NCI-H2171 treated with DMSO at 0.1 percent for 48 hours (cell line): ENCODE data around the gene TFDP1.

ENCODE experiments used
- DNase-seq: peaks from one replicate; lab custom pipeline; 2025; lab: John Stamatoyannopoulos, UW

The TFDP1 gene

GRCh38 chr13:113651511-113652403 lies 67.2 kb downstream of the TFDP1 start:
- DNase-seq = no peak

- DNase-seq = no peak
These were observed 68.1 kb downstream of the TFDP1 start for GRCh38 chr13:113652404-113653263.

- DNase-seq = peak; percentile 43
These were observed 69.0 kb downstream of the TFDP1 start for GRCh38 chr13:113653264-113654174.

GRCh38 chr13:113654175-113654560 lies 69.6 kb downstream of the TFDP1 start:
- DNase-seq = no peak

GRCh38 chr13:113654591-113655345 lies 70.2 kb downstream of the TFDP1 start:
- no peak for DNase-seq

- DNase-seq = no peak
These were observed 70.9 kb downstream of the TFDP1 start for GRCh38 chr13:113655346-113656002.

GRCh38 chr13:113656003-113656588 lies 71.5 kb downstream of the TFDP1 start:
- no peak for DNase-seq

- DNase-seq = peak; percentile 82
These were observed 72.5 kb downstream of the TFDP1 start for GRCh38 chr13:113656831-113657671.

- no peak for DNase-seq
These were observed 73.5 kb downstream of the TFDP1 start, which contains the start of gene ATP4B for GRCh38 chr13:113657851-113658741. TSS of gene ATP4B (minus strand) at chr13:113658198. CDS start at chr13:113658144, 54 bp downstream.

- DNase-seq = no peak
These were observed 74.3 kb downstream of the TFDP1 start for GRCh38 chr13:113658836-113659235.

- DNase-seq = no peak
These were observed 74.8 kb downstream of the TFDP1 start for GRCh38 chr13:113659337-113659736.

GRCh38 chr13:113660066-113660465 lies 75.5 kb downstream of the TFDP1 start:
- DNase-seq = no peak

- no peak for DNase-seq
These were observed 77.0 kb downstream of the TFDP1 start for GRCh38 chr13:113661509-113661908.

GRCh38 chr13:113663934-113664333 lies 79.4 kb downstream of the TFDP1 start:
- DNase-seq = no peak

GRCh38 chr13:113664751-113665596 lies 80.4 kb downstream of the TFDP1 start:
- DNase-seq = no peak

- DNase-seq = no peak
These were observed 81.2 kb downstream of the TFDP1 start for GRCh38 chr13:113665597-113666328.

- no peak for DNase-seq
These were observed 81.7 kb downstream of the TFDP1 start for GRCh38 chr13:113666329-113666670.
